HG02571 (cell line): ENCODE data around the gene COL12A1.

ENCODE experiments used
- ATAC-seq: cut with Tn5 transposase; IDR thresholded peaks from one replicate; pipeline ENCODE4 v1.9.1; 2021; ENCODE audit warnings: mild to moderate bottlenecking, moderate library complexity; ENCODE audit not compliant: unreplicated experiment

The COL12A1 gene

DNA sequence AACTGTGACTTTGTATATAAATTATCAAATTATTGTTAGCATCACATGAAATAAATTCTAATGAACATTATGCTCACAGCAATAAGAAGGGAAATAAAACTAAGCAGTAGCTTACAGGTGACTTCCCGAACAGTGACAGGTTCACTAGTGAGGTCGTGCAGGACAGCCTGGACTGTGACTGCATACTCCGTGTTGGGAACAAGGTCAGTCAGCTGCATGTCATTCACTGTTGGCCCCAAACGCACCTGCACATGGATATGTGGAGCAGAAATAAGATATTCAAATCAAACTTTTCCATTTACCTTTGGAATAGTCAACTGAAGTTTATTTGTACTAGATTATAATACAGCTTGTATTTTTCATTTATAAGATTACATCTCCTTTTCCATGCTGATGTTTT, 60.6 kb downstream of the COL12A1 start:
- no peak for ATAC-seq

DNA sequence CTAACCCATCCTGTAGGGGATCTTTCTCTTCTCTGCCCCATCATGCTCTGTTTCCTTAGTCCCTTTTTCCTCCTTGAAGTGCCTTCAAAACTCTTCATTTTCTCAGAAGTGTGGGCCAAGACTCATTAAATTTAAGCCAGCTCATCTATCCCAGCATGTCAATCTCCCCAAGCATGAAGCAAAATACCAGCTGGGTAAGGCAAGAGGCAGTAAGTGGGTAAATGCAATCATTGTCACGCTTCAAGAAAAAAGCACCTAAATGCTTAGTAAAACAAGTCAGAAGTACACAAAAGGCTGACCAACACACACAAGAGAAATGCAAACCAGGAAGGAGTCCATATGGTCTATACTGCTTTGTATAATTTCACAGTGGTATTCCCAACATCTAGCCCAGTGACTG, 61.5 kb downstream of the COL12A1 start:
- ATAC-seq: no peak

- ATAC-seq: no peak
These were observed 62.7 kb downstream of the COL12A1 start for GRCh38 chr6:75143191-75143590.

GRCh38 chr6:75142721-75143120, 63.1 kb downstream of the COL12A1 start:
- ATAC-seq: no peak

DNA sequence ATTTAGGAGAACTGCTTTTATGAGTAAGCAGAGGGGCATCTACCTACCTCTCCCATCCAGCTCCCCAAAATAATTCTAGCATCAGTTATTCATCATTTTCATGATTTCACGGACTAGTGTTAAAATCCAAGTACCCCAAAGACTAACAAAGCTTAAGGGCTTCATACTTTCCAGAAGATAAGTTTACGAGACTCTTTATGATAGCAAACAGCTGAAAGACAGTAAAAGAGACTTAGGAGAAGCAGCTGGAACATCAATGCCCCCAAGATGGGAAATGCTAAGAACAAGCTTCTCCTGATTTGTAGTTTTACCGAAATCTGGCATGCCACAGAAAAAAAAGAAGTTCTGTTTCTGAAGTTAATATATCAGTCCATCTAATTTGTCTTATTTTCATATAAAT, 70.0 kb downstream of the COL12A1 start:
- ATAC-seq: no peak

GRCh38 chr6:75135450-75135849, 70.4 kb downstream of the COL12A1 start:
- no peak for ATAC-seq

DNA sequence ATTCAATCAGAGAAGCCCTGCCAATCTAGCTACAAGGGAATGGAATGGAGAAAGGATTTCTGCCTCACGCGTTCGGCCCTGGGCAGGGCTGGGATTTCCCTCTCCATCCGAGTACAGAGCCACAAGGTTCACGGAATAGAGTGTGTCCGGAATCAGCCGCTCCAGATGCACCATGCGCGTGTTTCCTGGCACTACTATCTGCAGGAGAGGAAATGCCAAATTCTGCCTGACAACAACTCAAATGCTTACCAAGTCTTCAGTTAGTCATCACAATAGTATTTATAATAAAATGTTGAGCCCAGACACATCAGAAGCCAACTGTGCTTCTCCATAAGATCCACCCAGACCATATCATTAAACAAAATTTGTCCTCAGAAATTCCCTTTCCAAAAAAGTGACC, 75.1 kb downstream of the COL12A1 start:
- ATAC-seq: no peak

- no peak for ATAC-seq
These were observed 76.8 kb downstream of the COL12A1 start for GRCh38 chr6:75128878-75129570.

GRCh38 chr6:75126518-75126917, 79.3 kb downstream of the COL12A1 start:
- ATAC-seq: no peak

DNA sequence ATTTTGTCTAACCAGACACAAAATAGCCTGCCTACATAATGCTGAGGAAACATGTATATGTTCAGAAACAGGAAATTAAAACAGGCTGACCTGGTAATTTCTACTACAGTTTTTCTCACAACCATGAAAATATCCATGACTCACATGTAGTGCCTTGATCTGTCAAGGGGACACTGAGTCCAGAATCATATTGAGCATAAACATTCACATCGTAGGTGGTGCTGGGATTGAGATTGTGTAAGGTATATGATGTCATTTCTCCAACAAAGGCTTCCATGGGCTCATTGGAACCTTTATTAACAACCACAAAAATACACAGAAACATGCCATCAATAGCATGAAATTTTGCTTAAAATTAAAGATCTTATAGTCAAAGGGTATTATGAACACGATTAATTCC, 80.9 kb downstream of the COL12A1 start:
- ATAC-seq: no peak

- no peak for ATAC-seq
These were observed 81.8 kb downstream of the COL12A1 start for GRCh38 chr6:75124085-75124484.

- no peak for ATAC-seq
These were observed 86.8 kb downstream of the COL12A1 start for GRCh38 chr6:75118925-75119515.

DNA sequence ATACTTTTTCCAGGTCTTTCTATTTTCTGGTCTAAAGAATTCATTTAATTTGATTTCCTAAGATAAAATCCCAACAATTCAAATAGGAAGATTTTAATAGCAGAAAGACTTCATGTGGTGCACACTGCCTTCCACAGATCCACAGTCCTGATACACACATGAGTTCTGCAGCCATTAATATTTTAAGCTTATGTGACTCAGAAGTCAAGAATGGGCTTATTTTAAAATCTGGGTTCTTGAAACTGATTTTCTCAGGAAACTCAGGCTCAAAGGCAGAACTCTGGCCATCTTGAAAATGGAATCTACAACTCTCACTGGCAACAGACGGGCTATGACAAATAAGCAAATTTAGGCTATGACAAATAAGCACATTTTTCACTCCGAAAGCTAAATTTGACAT, 88.2 kb downstream of the COL12A1 start:
- ATAC-seq: no peak

DNA sequence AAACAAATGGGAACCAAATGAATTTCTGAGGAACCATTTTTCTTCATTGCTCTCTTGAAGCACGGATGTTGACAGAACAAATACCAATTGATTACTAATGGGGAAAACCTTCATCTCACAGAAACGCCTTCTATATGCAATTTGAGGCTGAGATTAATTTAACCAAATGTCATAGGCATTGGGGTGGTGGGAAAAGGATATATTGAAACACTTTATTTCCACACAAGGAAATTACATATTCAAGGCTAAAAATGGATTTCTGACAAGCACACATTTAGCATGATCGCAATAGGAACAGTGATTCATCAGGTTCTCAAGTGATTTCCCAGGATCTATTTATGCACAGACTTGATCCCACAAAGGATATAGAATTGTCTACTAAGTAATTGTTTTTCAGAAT, 88.9 kb downstream of the COL12A1 start:
- no peak for ATAC-seq

- no peak for ATAC-seq
These were observed 90.4 kb downstream of the COL12A1 start for GRCh38 chr6:75115481-75115880.

GRCh38 chr6:75114806-75115205, 91.0 kb downstream of the COL12A1 start:
- ATAC-seq: no peak

DNA sequence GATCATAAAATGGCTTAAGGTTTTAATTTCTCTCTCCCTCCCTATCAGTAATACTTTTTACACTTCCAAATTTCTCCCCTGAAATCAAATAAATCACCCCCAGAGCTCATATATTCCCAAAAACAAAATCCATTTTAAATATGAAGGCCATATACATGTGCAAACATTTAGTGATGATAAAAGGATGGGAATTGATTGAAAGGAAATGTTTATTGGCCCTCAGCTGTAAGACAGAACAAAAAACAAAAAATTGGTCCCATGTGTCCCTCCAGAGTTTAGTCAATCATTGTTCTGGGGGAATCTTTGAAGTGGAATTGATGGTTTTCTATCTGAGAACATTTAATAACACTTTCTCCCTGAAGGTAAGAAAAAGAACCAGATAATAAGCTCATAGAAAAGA, 91.7 kb downstream of the COL12A1 start:
- no peak for ATAC-seq

- ATAC-seq: no peak
These were observed 92.4 kb downstream of the COL12A1 start for GRCh38 chr6:75113446-75113845.

GRCh38 chr6:75109765-75110164, 96.1 kb downstream of the COL12A1 start:
- no peak for ATAC-seq

- ATAC-seq: no peak
These were observed 96.8 kb downstream of the COL12A1 start for GRCh38 chr6:75109022-75109421.

DNA sequence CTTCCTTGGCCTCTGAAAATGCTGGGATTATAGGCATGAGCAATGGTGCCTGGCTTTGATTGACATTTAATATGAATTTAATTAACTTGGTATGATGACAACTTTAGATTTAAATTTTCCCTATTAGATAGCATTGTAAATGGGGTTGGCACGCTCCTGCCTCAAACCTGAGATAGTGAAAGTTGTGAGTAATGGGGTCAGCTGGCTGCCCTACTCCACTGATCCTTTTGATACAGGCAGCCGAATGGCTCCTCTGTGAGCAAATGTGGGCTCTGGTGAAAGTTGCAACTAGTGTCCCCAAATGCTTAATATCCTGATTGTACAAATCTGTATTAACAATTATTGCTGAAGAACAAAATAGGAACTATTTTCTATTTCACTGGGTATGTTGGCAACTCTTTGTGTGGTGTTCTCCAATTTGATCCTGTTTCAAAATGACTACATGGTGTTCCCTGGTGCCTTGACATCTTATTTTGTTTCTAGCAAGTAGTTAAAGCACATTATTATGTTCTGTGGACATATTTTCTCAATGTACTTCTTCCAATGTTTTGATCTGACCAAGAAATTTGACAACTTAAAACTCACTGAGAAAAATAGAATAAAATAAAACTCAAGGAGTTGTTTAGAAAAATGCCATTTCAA, 97.4 kb downstream of the COL12A1 start:
- ATAC-seq: no peak

- ATAC-seq: no peak
These were observed 97.9 kb downstream of the COL12A1 start for GRCh38 chr6:75107913-75108312.
